ENCODE results near the gene CHD9NB. TPM values are rescaled to one million over a fixed set of nuclear protein-coding genes. Genes with fewer than 3 reads are reported as not detected.

Gene CHD9NB
- total and polyA plus RNA-seq, 2 of the 4 experiments (the other 2 are of a cell fraction) = 0.94 to 1.1 TPM

DNA sequence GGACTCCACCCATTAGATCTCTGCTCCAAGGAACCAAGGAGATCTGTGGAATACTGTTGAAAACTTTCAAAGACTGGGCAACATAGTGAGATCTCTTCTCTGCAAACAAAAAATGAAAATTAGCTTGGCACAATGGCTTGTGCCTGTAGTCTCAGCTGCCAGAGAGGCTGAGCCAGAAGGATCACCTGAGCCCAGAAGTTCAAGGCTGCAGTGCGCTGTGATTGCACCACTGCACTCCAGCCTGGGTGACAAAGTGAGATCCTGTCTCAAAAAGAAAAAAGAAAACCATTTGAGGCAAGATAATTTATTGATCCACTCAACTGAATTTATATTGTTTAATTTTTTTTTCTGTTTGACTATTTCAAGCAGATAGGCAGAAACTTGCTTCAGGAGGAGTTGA, 54.8 kb downstream of the CHD9NB start:
- no peak overlapping the region for H4K8ac ChIP-seq (ENCODE audit: low read depth in 2 of 2, low read length in 2 of 2)

More for the DNA sequence above, 54.8 kb downstream of the CHD9NB start:
- in situ Hi-C loops (cut with MboI; ENCODE audit: low sequenced_read_pairs) (no loop called here), intact Hi-C loops (cut with micrococcal nuclease) (no loop called here), dilution Hi-C loops (cut with HindIII; ENCODE audit: low sequenced_read_pairs, unreplicated experiment) (no loop called here)
- Histone ChIP-seq H4K5ac (ENCODE audit: low read depth, low read length) (no peak overlapping the region), H4K91ac (ENCODE audit: insufficient read depth, low read depth, low read length) (no peak overlapping the region), H2BK5ac (ENCODE audit: low read depth, low read length, poor library complexity, severe bottlenecking) (no peak overlapping the region), H3K18ac (ENCODE audit: low read depth, low read length) (no peak overlapping the region), H2BK15ac (ENCODE audit: low read depth, low read length) (no peak overlapping the region), H3K4me3 (ENCODE audit: insufficient read depth, low read depth, low read length) (no peak overlapping the region), H3K14ac (replicated peaks; ENCODE audit: low read depth, low read length) (no peak overlapping the region), H2BK120ac (ENCODE audit: low read depth, low read length) (no peak overlapping the region), H3K4me1 (ENCODE audit: control insufficient read depth, insufficient read depth, low read length) (no peaks in the 10 kb centered on the region), H2BK20ac (ENCODE audit: low read depth, low read length) (no peak overlapping the region), H3K36me3 (ENCODE audit: control insufficient read depth, insufficient read depth, low read length) (no peaks in the 10 kb centered on the region), H2AK5ac (ENCODE audit: low read depth, low read length) (no peak overlapping the region), H3K4me2 (ENCODE audit: low read depth, low read length) (no peak overlapping the region), H3K79me1 (ENCODE audit: low read depth in 1 of 2, low read length in 2 of 2) (no peaks in the 10 kb centered on the region), H3K56ac (ENCODE audit: extremely low read depth, insufficient read depth, low read length) (no peak overlapping the region), H3K9me3 (ENCODE audit: control insufficient read depth, insufficient read depth, low read length) (no peaks in the 10 kb centered on the region), H3K9ac (ENCODE audit: low read depth, low read length) (no peak overlapping the region), H3K4ac (ENCODE audit: low read depth, low read length) (no peak overlapping the region), H3K9me1 (ENCODE audit: insufficient read depth, low read length) (no peaks in the 10 kb centered on the region), H3K27me3 (ENCODE audit: control insufficient read depth, insufficient read depth, low read length) (no peaks in the 10 kb centered on the region), H2AFZ (replicated peaks; ENCODE audit: low read length, poor library complexity) (no peak overlapping the region), H3K27ac (ENCODE audit: insufficient read depth, low read length) (no peak overlapping the region), H3K23ac (ENCODE audit: low read depth, low read length) (no peak overlapping the region), H2AK9ac (replicated peaks; ENCODE audit: low read depth, low read length, poor library complexity) (no peak overlapping the region), H4K20me1 (ENCODE audit: insufficient read depth, low read length) (no peaks in the 10 kb centered on the region)
- TF ChIP-seq, protein P1, sequence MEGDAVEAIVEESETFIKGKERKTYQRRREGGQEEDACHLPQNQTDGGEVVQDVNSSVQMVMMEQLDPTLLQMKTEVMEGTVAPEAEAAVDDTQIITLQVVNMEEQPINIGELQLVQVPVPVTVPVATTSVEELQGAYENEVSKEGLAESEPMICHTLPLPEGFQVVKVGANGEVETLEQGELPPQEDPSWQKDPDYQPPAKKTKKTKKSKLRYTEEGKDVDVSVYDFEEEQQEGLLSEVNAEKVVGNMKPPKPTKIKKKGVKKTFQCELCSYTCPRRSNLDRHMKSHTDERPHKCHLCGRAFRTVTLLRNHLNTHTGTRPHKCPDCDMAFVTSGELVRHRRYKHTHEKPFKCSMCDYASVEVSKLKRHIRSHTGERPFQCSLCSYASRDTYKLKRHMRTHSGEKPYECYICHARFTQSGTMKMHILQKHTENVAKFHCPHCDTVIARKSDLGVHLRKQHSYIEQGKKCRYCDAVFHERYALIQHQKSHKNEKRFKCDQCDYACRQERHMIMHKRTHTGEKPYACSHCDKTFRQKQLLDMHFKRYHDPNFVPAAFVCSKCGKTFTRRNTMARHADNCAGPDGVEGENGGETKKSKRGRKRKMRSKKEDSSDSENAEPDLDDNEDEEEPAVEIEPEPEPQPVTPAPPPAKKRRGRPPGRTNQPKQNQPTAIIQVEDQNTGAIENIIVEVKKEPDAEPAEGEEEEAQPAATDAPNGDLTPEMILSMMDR (conservative IDR thresholded peaks at IDR 0.05; ENCODE audit: low read depth, low read length) = no peak
- TF ChIP-seq CEBPB (IDR thresholded peaks at IDR 0.05; ENCODE audit: low read depth, low read length) (no peak), RFX5 (IDR thresholded peaks at IDR 0.05; ENCODE audit: low read depth, low read length) (no peak), BHLHE40 (IDR thresholded peaks at IDR 0.05; ENCODE audit: low read depth, low read length) (no peak), MXI1 (IDR thresholded peaks at IDR 0.05; ENCODE audit: borderline replicate concordance, low read depth, low read length) (no peak), POLR2A (IDR thresholded peaks at IDR 0.05; ENCODE audit: low read depth, low read length) (no peak), NFE2L2 (IDR thresholded peaks at IDR 0.05; ENCODE audit: low read depth, low read length) (no peak), SMC3 (IDR thresholded peaks at IDR 0.05; ENCODE audit: low read depth, low read length) (no peak), MAFK (IDR thresholded peaks at IDR 0.05; ENCODE audit: low read depth, low read length) (no peak), RAD21 (IDR thresholded peaks at IDR 0.05; ENCODE audit: low read length) (no peak), CHD1 (IDR thresholded peaks at IDR 0.05; ENCODE audit: low read depth, low read length) (no peak), RCOR1 (IDR thresholded peaks at IDR 0.05; ENCODE audit: insufficient replicate concordance, low read length) (no peak), MAZ (IDR thresholded peaks at IDR 0.05; ENCODE audit: borderline replicate concordance, low read depth, low read length) (no peak)
- TF ChIP-seq, protein P2, sequence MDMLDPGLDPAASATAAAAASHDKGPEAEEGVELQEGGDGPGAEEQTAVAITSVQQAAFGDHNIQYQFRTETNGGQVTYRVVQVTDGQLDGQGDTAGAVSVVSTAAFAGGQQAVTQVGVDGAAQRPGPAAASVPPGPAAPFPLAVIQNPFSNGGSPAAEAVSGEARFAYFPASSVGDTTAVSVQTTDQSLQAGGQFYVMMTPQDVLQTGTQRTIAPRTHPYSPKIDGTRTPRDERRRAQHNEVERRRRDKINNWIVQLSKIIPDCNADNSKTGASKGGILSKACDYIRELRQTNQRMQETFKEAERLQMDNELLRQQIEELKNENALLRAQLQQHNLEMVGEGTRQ (IDR thresholded peaks at IDR 0.05; ENCODE audit: low read depth, low read length) = no peak
- TF ChIP-seq, protein P3, sequence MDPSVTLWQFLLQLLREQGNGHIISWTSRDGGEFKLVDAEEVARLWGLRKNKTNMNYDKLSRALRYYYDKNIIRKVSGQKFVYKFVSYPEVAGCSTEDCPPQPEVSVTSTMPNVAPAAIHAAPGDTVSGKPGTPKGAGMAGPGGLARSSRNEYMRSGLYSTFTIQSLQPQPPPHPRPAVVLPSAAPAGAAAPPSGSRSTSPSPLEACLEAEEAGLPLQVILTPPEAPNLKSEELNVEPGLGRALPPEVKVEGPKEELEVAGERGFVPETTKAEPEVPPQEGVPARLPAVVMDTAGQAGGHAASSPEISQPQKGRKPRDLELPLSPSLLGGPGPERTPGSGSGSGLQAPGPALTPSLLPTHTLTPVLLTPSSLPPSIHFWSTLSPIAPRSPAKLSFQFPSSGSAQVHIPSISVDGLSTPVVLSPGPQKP (IDR thresholded peaks at IDR 0.05; ENCODE audit: borderline replicate concordance, low read depth, low read length) = no peak
- BruUV-seq (replicated peaks) = no TSS peak
- CTCF ChIA-PET = interaction anchor here (0.7 to 0.8 kb wide), 2 partner anchors 13 to 26 kb away, joined by 3 read pairs; no protein-coding TSS in a partner anchor
- 33% methylated on average over 1 of the region's 1 CpG; no CpG with 5 or more reads in 1 of the 2 experiments for WGBS, 2 experiments (ENCODE audit: extremely low coverage in 2 of 2, insufficient read length in 1 of 2)
- no peak for ATAC-seq (ENCODE audit: low read depth)
- POLR2A ChIA-PET (ENCODE audit: unreplicated experiment) = no interaction called here
- DNase-seq = no peak

Measured in IMR-90 (cell line).